GM12873 (cell line): ENCODE measurements around the gene DNAJC18.

ENCODE experiments used
- TF ChIP-seq, protein P1 (sequence below): IDR thresholded peaks from 2 replicates; pipeline ENCODE4 v1.5.1; 2012; ENCODE audit warnings: low read depth, mild to moderate bottlenecking, moderate library complexity, low read length, control low read depth; ENCODE audit not compliant: insufficient read depth; ENCODE audit errors: missing control alignments

Gene DNAJC18

DNA sequence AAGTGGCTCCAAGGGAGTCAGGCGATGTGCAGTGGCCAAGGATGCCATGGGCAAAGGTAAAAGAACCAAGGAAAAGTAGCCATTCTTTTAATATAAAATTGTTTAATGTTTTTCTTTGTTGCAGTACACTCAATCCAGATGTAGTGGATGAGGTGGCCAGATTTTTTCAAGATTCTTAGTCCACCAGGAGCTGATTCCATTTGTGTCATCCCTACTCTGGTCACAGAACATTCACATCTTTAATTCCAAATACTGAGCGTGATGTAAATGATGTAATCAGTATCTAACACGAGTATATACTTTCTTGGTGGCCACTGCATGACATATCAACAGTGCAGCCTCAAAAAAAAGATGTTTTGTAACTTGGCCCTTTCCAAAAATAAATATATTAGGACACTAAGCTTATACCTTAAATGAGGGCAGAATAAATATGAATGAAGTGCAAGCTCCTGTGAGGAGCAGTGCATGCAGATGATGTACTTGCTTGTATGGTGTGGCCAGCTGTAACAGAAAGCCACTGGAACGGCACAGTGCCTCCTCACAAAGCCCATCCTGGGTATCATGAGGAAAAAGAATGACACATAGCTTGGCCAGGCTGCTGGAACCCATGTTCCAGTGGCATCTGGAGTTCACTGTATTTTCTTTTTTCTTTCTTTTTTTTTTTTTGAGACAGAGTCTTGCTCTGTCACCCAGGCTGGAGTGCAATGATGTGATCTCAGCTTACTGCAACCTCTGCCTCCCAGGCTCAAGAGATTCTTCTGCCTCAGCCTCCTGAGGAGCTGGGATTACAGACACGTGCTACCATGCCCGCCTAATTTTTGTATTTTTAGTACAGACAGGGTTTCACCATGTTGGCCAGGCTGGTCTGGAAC is 29.0 kb downstream of the DNAJC18 start:
- TF ChIP-seq, protein P1, sequence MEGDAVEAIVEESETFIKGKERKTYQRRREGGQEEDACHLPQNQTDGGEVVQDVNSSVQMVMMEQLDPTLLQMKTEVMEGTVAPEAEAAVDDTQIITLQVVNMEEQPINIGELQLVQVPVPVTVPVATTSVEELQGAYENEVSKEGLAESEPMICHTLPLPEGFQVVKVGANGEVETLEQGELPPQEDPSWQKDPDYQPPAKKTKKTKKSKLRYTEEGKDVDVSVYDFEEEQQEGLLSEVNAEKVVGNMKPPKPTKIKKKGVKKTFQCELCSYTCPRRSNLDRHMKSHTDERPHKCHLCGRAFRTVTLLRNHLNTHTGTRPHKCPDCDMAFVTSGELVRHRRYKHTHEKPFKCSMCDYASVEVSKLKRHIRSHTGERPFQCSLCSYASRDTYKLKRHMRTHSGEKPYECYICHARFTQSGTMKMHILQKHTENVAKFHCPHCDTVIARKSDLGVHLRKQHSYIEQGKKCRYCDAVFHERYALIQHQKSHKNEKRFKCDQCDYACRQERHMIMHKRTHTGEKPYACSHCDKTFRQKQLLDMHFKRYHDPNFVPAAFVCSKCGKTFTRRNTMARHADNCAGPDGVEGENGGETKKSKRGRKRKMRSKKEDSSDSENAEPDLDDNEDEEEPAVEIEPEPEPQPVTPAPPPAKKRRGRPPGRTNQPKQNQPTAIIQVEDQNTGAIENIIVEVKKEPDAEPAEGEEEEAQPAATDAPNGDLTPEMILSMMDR: no peak

DNA sequence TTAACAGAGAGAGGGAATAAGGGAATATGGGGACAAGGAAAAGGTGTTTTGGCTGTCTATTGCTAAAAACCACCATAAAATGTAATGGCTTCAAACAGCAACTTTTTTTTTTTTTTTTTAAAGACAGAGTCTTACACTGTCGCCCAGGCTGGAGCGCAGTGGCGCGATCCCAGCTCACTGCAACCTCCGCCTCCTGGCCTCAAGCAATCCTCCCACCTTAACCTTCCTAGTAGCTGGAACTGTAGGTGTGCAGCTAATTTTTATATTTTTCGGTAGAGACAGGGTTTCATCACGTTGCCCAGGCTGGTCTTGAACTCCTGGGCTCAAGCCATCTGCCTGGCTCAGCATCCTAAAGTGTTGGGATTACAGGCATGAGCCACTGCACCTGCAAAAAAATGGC is 31.1 kb downstream of the DNAJC18 start:
- TF ChIP-seq, protein P1: no peak

DNA sequence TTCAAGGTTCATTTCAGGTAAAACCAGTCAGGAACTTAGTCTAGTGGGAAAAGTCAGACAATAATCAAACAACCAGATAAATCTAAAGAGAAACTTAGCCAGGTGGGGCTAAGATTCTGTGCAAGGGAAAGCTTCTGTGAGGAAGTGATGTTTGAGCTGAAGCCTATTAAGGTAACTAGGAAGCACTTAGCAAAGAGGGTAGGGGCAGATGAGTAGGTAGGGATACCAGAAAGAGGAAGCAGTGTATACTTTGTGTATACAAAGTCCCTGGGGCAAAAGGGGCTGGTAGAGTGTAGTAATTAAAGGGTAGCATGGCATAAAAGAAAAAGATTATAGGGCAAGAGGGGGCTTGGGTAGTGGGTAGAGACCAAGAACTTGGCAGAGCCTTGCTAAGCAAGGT is 31.8 kb downstream of the DNAJC18 start:
- TF ChIP-seq, protein P1: no peak

DNA sequence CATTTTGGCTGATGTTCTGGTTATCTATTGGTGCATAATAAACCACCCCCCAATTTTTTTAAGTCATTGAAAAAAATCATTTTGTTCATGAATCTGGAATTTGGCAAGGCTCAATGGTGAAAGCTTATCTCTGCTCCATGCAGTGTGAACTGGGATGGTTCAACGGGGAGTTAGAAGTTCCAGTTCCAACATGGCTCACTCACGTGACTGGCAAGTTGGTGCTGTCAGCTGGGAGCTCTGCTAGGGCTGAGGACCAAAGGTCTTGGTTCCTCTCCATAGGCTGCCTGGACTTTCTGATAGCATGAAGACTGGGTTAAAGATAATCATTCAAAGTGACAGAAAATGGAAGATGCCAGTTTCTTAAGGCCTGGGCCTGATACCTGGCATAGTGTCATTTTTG is 32.4 kb downstream of the DNAJC18 start:
- TF ChIP-seq, protein P1: no peak

DNA sequence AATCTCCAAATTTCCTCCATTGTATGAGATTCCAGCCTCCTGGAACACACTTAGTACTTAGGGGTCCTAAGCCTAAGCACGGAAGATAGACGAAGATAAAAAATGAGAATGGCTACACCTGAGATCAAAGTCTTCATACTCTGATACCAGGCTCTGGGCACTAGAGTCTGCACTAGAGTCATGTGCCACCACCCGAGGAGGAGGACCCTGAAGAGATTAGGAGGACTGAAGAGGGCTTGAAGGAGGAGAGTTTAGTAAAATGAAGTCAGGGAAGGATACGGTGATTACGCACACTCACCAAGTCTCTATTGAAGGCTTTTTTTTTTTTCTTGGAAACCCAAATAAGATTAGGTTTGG is 34.9 kb downstream of the DNAJC18 start:
- TF ChIP-seq, protein P1: no peak

DNA sequence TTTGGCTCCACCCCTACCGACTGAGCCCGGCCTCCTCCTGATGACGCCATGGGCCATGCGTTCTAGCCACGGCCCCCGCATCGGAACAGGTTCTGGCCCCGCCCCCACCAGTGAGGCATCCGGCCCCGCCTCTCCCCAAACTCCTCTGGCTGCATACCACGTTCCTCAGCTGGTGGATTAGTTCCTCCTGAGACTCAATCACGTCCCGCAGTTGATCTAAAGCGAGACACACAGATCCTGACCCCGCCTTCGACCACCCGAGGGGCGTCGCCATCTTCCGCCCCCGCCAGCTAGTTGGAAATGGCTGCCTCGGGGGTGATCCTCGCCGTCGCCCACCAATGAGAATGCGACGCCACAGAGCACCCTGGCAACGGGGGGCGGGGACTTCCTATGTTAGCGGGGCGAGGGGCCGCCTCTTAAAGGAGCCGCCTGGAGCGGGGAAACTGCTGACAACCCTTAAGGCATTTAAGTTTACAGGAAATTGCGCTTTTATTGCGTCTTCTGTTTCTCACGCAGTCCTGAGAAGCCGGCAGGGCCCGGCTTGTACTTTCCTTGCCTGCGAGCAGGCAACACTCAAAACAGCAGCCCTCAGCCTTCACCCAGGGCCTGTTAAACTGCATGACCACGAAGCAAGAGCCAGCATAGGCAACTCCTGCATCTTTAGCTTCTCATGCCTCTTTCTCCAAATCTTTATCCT is 35.4 kb downstream of the DNAJC18 start, which contains the start of gene SPATA24:
SPATA24 (minus strand) TSS at position 303 of the 697 bp plus-strand sequence; CDS start at position 274, 29 bp downstream.
- TF ChIP-seq, protein P1: no peak

DNA sequence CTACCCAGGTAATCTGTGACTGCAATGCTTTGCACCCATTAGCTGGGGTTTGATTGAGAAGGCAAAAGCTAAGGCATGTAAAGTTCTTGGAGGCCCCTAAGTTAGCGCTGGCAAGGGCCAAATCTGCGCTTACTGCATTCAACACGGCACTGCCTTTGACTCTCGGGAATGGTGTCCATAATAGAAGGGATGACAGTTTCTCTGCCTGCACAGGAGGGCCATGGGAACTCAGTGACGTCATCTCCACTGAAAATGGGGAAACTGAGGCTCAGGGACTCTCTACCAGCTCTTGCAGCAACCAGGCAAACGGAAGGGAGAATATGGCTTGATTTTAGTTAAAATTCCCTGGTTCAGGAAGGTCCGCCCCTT is 35.9 kb downstream of the DNAJC18 start:
- TF ChIP-seq, protein P1: no peak
